Mucosa of rectum (tissue), 2 donors: ENCODE data around the gene AGBL5.

ENCODE experiments used
- H3K27ac ChIP-seq, 2 donors: one replicate each; pipeline ENCODE4 v1.7.0; 2013; ENCODE audit warnings: inconsistent platforms in 2 of 2, low read depth in 2 of 2, low read length in 2 of 2
- H3K27me3 ChIP-seq, 2 donors: one replicate each; pipeline ENCODE4 v1.7.0; 2013; ENCODE audit warnings: low read length in 2 of 2; ENCODE audit not compliant: control insufficient read depth in 2 of 2, insufficient read depth in 2 of 2
- H3K36me3 ChIP-seq, 2 donors: one replicate each; pipeline ENCODE4 v1.7.0; 2013; ENCODE audit warnings: low read length in 2 of 2; ENCODE audit not compliant: control insufficient read depth in 2 of 2, insufficient read depth in 2 of 2
- H3K4me1 ChIP-seq, 2 donors: one replicate each; pipeline ENCODE4 v1.7.0; 2013; ENCODE audit warnings: low read length in 2 of 2, mild to moderate bottlenecking in 1 of 2; ENCODE audit not compliant: control insufficient read depth in 2 of 2, insufficient read depth in 2 of 2
- H3K4me3 ChIP-seq, 2 donors: one replicate each; pipeline ENCODE4 v1.7.0; 2013; ENCODE audit warnings: low read length in 2 of 2
- H3K9ac ChIP-seq, 2 donors: one replicate each; pipeline ENCODE4 v1.7.0; 2013; ENCODE audit warnings: low read length in 2 of 2, low read depth in 1 of 2, mild to moderate bottlenecking in 1 of 2
- H3K9me3 ChIP-seq, 2 donors: one replicate each; pipeline ENCODE4 v1.7.0; 2013; ENCODE audit warnings: low read length in 2 of 2; ENCODE audit not compliant: control insufficient read depth in 2 of 2
- donor health status: healthy.
- donor health status: Normal muscosa, but diverticular disease.

AGBL5 gene

GRCh38 chr2:27089111-27089954 lies 37.9 kb downstream of the AGBL5 start:
- H3K9ac ChIP-seq = no peak overlapping the region
- H3K36me3 ChIP-seq = no peaks in the 10 kb centered on the region
- H3K9me3 ChIP-seq = no peaks in the 10 kb centered on the region
- no peak overlapping the region for H3K27ac ChIP-seq
- no peak overlapping the region for H3K4me3 ChIP-seq
- H3K27me3 ChIP-seq = no peaks in the 10 kb centered on the region
- peaks cover 24 to 28% of the 10 kb centered on the region in 2 donors for H3K4me1 ChIP-seq

GRCh38 chr2:27091746-27092695 lies 40.6 kb downstream of the AGBL5 start:
- Histone ChIP-seq H3K27ac (no peak overlapping the region), H3K36me3 (no peaks in the 10 kb centered on the region), H3K4me1 (peaks cover 11 to 15% of the 10 kb centered on the region in 2 donors), H3K4me3 (no peak overlapping the region), H3K27me3 (no peaks in the 10 kb centered on the region), H3K9me3 (no peaks in the 10 kb centered on the region), H3K9ac (no peak overlapping the region)

- no peak overlapping the region for H3K9ac ChIP-seq
- no peaks in the 10 kb centered on the region for H3K27me3 ChIP-seq
- H3K27ac ChIP-seq = no peak overlapping the region
- no peaks in the 10 kb centered on the region for H3K9me3 ChIP-seq
- no peak overlapping the region for H3K4me3 ChIP-seq
- H3K4me1 ChIP-seq = peaks cover 4 to 10% of the 10 kb centered on the region in 2 donors
- H3K36me3 ChIP-seq = no peaks in the 10 kb centered on the region
These were observed 41.4 kb downstream of the AGBL5 start for GRCh38 chr2:27092696-27093429.

GRCh38 chr2:27093430-27094352 lies 42.2 kb downstream of the AGBL5 start:
- Histone ChIP-seq H3K4me3 (no peak overlapping the region), H3K27me3 (no peaks in the 10 kb centered on the region), H3K27ac (no peak overlapping the region), H3K4me1 (peaks cover 4 to 10% of the 10 kb centered on the region in 2 donors), H3K9ac (no peak overlapping the region), H3K9me3 (no peaks in the 10 kb centered on the region), H3K36me3 (no peaks in the 10 kb centered on the region)

GRCh38 chr2:27094353-27094984 lies 43.0 kb downstream of the AGBL5 start:
- H3K27me3 ChIP-seq = no peaks in the 10 kb centered on the region
- no peak overlapping the region for H3K27ac ChIP-seq
- H3K4me3 ChIP-seq = no peak overlapping the region
- H3K36me3 ChIP-seq = peaks cover 0 to under 1% of the 10 kb centered on the region in 2 donors
- H3K9me3 ChIP-seq = no peaks in the 10 kb centered on the region
- peaks cover 4 to 7% of the 10 kb centered on the region in 2 donors for H3K4me1 ChIP-seq
- no peak overlapping the region for H3K9ac ChIP-seq

GRCh38 chr2:27095427-27095744 lies 43.9 kb downstream of the AGBL5 start:
- no peak overlapping the region for H3K9ac ChIP-seq
- H3K4me1 ChIP-seq = peaks cover 4 to 7% of the 10 kb centered on the region in 2 donors
- no peak overlapping the region for H3K27ac ChIP-seq
- no peaks in the 10 kb centered on the region for H3K9me3 ChIP-seq
- peaks cover 0 to 3% of the 10 kb centered on the region in 2 donors for H3K36me3 ChIP-seq
- H3K27me3 ChIP-seq = no peaks in the 10 kb centered on the region
- H3K4me3 ChIP-seq = no peak overlapping the region

GRCh38 chr2:27095745-27096651 lies 44.5 kb downstream of the AGBL5 start:
- H3K27ac ChIP-seq = no peak overlapping the region
- H3K4me1 ChIP-seq = peaks cover 4 to 7% of the 10 kb centered on the region in 2 donors
- H3K27me3 ChIP-seq = no peaks in the 10 kb centered on the region
- no peak overlapping the region for H3K9ac ChIP-seq
- H3K36me3 ChIP-seq = peaks cover 0 to 3% of the 10 kb centered on the region in 2 donors
- H3K4me3 ChIP-seq = peak overlapping the region in 1 of 2 donors; percentile 53
- no peaks in the 10 kb centered on the region for H3K9me3 ChIP-seq

GRCh38 chr2:27096748-27097297 lies 45.4 kb downstream of the AGBL5 start:
- Histone ChIP-seq H3K27me3 (no peaks in the 10 kb centered on the region), H3K9ac (no peak overlapping the region), H3K9me3 (no peaks in the 10 kb centered on the region), H3K4me1 (peaks cover 4 to 7% of the 10 kb centered on the region in 2 donors), H3K4me3 (no peak overlapping the region), H3K36me3 (peaks cover 0 to 3% of the 10 kb centered on the region in 2 donors), H3K27ac (no peak overlapping the region)
